ENCODE results near the gene UACA.
"Not testable (repeated sequence)": the region's sequence is repeated elsewhere in the genome, so short reads cannot be mapped to it uniquely, and the experiment has no call there.

The UACA gene

GRCh38 chr15:70679919-70680231 is 83.5 kb downstream of the UACA start:
- Histone ChIP-seq H3K4me1 (ENCODE audit: insufficient read depth, low read length) (no peaks in the 10 kb centered on the region), H3K36me3 (ENCODE audit: insufficient read depth, low read depth, low read length) (peaks cover 14% of the 10 kb centered on the region), H3K9ac (ENCODE audit: low read depth, low read length) (no peak overlapping the region), H3K9me3 (ENCODE audit: insufficient read depth, low read depth, low read length) (no peaks in the 10 kb centered on the region), H3K27me3 (ENCODE audit: insufficient read depth, low read length) (no peaks in the 10 kb centered on the region), H3K27ac (ENCODE audit: low read length) (no peak overlapping the region), H3K4me3 (ENCODE audit: low read length) (no peak overlapping the region)

GRCh38 chr15:70672081-70672480 is 91.3 kb downstream of the UACA start:
- Histone ChIP-seq H3K4me1 (ENCODE audit: insufficient read depth, low read length) (peaks cover 29% of the 10 kb centered on the region), H3K36me3 (ENCODE audit: insufficient read depth, low read depth, low read length) (peaks cover 31% of the 10 kb centered on the region), H3K9me3 (ENCODE audit: insufficient read depth, low read depth, low read length) (no peaks in the 10 kb centered on the region), H3K27me3 (ENCODE audit: insufficient read depth, low read length) (no peaks in the 10 kb centered on the region), H3K4me3 (ENCODE audit: low read length) (no peak overlapping the region), H3K9ac (ENCODE audit: low read depth, low read length) (no peak overlapping the region), H3K27ac (ENCODE audit: low read length) (no peak overlapping the region)

GRCh38 chr15:70670680-70671079 is 92.7 kb downstream of the UACA start:
- H3K36me3 ChIP-seq (ENCODE audit: insufficient read depth, low read depth, low read length), result peaks cover 25% of the 10 kb centered on the region
- no peaks in the 10 kb centered on the region for H3K27me3 ChIP-seq (ENCODE audit: insufficient read depth, low read length)
- H3K4me1 ChIP-seq (ENCODE audit: insufficient read depth, low read length), result peaks cover 38% of the 10 kb centered on the region

DNA sequence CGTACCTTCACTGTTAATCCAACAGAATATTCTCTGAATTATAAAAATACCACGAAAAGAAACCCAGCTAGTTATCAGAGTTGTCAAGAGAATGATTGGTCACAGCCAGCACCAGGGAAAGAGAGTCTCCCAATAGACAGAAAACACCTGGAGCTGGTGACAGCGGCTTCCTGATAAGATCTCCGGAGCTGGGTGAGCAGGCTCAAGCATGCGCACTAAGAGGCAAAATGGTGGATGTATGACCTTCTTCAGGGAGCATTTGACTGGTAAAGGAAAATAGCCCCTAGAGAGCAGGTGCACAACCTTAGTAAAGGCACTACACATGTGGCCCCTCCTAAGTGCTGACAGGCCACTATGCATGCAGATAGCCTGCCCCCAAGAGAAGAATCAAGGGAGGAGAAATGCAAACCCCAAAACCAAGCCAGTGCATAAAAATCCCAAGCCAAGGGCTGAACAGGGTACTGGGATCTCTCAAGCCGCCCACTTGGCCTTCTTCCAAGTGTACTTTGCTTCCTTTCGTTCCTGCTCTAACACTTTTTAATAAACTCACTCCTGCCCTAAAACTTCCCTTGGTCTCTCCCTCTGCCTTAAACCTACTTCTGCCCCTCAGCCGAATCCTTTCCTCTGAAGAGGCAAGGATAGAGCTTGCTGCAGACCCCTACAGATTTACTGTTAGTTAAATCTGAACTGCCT is 93.2 kb downstream of the UACA start:
- no peak overlapping the region for H3K9ac ChIP-seq (ENCODE audit: low read depth, low read length)
- H3K27ac ChIP-seq (ENCODE audit: low read length), result no peak overlapping the region
- H3K4me1 ChIP-seq (ENCODE audit: insufficient read depth, low read length), result peaks cover 38% of the 10 kb centered on the region
- H3K36me3 ChIP-seq (ENCODE audit: insufficient read depth, low read depth, low read length), result peaks cover 22% of the 10 kb centered on the region
- H3K4me3 ChIP-seq (ENCODE audit: low read length), result no peak overlapping the region
- H3K27me3 ChIP-seq (ENCODE audit: insufficient read depth, low read length), result no peaks in the 10 kb centered on the region
- H3K9me3 ChIP-seq (ENCODE audit: insufficient read depth, low read depth, low read length), result no peaks in the 10 kb centered on the region

More at GRCh38 chr15:70670680-70671079, 92.7 kb downstream of the UACA start:
- Histone ChIP-seq H3K4me3 (ENCODE audit: low read length) (no peak overlapping the region), H3K27ac (ENCODE audit: low read length) (no peak overlapping the region), H3K9ac (ENCODE audit: low read depth, low read length) (no peak overlapping the region), H3K9me3 (ENCODE audit: insufficient read depth, low read depth, low read length) (no peaks in the 10 kb centered on the region)

GRCh38 chr15:70669006-70669602 is 94.3 kb downstream of the UACA start:
- H3K9ac ChIP-seq (ENCODE audit: low read depth, low read length), result no peak overlapping the region
- H3K9me3 ChIP-seq (ENCODE audit: insufficient read depth, low read depth, low read length), result no peaks in the 10 kb centered on the region
- H3K27ac ChIP-seq (ENCODE audit: low read length), result no peak overlapping the region
- peaks cover 38% of the 10 kb centered on the region for H3K4me1 ChIP-seq (ENCODE audit: insufficient read depth, low read length)
- no peaks in the 10 kb centered on the region for H3K27me3 ChIP-seq (ENCODE audit: insufficient read depth, low read length)
- H3K4me3 ChIP-seq (ENCODE audit: low read length), result no peak overlapping the region
- H3K36me3 ChIP-seq (ENCODE audit: insufficient read depth, low read depth, low read length), result peaks cover 24% of the 10 kb centered on the region

DNA sequence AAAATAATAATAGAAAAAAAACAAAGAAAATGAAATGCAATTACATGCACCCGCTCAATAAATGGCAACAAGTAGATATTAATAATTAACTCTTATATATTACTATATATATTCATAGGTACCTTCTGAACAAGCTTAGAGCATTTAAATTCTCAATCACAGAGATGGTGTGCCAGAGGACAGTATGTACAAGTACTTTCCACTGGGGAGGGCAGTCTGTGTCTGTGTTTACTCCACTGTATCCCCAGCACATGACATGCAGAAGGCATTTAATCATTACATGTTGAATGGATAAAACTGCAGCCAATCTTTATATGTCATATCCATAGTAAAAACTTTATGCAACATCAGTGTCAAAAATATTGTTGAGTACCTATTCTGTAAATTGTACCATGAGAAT is 97.8 kb downstream of the UACA start:
- no peak overlapping the region for H3K27ac ChIP-seq (ENCODE audit: low read length)
- no peak overlapping the region for H3K9ac ChIP-seq (ENCODE audit: low read depth, low read length)
- H3K4me1 ChIP-seq (ENCODE audit: insufficient read depth, low read length), result peaks cover 41% of the 10 kb centered on the region
- peaks cover 19% of the 10 kb centered on the region for H3K36me3 ChIP-seq (ENCODE audit: insufficient read depth, low read depth, low read length)
- H3K4me3 ChIP-seq (ENCODE audit: low read length), result no peak overlapping the region
- no peaks in the 10 kb centered on the region for H3K9me3 ChIP-seq (ENCODE audit: insufficient read depth, low read depth, low read length)
- no peaks in the 10 kb centered on the region for H3K27me3 ChIP-seq (ENCODE audit: insufficient read depth, low read length)

GRCh38 chr15:70664494-70664893 is 98.9 kb downstream of the UACA start:
- no peaks in the 10 kb centered on the region for H3K27me3 ChIP-seq (ENCODE audit: insufficient read depth, low read length)
- H3K9me3 ChIP-seq (ENCODE audit: insufficient read depth, low read depth, low read length), result no peaks in the 10 kb centered on the region
- H3K4me1 ChIP-seq (ENCODE audit: insufficient read depth, low read length), result peaks cover 35% of the 10 kb centered on the region
- H3K27ac ChIP-seq (ENCODE audit: low read length), result no peak overlapping the region
- H3K9ac ChIP-seq (ENCODE audit: low read depth, low read length), result no peak overlapping the region
- peaks cover 19% of the 10 kb centered on the region for H3K36me3 ChIP-seq (ENCODE audit: insufficient read depth, low read depth, low read length)
- no peak overlapping the region for H3K4me3 ChIP-seq (ENCODE audit: low read length)

DNA sequence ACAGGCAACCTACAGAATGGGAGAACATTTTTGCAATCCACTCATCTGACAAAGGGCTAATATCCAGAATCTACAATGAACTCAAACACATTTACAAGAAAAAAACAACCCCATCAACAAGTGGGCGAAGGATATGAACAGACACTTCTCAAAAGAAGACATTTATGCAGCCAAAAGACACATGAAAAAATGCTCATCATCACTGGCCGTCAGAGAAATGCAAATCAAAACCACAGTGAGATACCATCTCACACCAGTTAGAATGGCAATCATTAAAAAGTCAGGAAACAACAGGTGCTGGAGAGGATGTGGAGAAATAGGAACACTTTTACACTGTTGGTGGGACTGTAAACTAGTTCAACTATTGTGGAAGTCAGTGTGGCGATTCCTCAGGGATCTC is 100.3 kb downstream of the UACA start:
- not testable (repeated sequence) for H3K36me3 ChIP-seq (ENCODE audit: insufficient read depth, low read depth, low read length); H3K27me3 ChIP-seq (ENCODE audit: insufficient read depth, low read length); H3K4me3 ChIP-seq (ENCODE audit: low read length)

GRCh38 chr15:70659662-70660061 is 103.7 kb downstream of the UACA start:
- no peaks in the 10 kb centered on the region for H3K27me3 ChIP-seq (ENCODE audit: insufficient read depth, low read length)
- H3K27ac ChIP-seq (ENCODE audit: low read length), result no peak overlapping the region
- peaks cover 9% of the 10 kb centered on the region; the same call in 1 of the 2 replicates for H3K36me3 ChIP-seq (ENCODE audit: insufficient read depth, low read depth, low read length)

More for the DNA sequence above, 100.3 kb downstream of the UACA start:
- not testable (repeated sequence) for H3K27ac ChIP-seq (ENCODE audit: low read length); H3K9me3 ChIP-seq (ENCODE audit: insufficient read depth, low read depth, low read length); H3K9ac ChIP-seq (ENCODE audit: low read depth, low read length)
- H3K4me1 ChIP-seq (ENCODE audit: insufficient read depth, low read length), result peaks cover 20% of the 10 kb centered on the region

DNA sequence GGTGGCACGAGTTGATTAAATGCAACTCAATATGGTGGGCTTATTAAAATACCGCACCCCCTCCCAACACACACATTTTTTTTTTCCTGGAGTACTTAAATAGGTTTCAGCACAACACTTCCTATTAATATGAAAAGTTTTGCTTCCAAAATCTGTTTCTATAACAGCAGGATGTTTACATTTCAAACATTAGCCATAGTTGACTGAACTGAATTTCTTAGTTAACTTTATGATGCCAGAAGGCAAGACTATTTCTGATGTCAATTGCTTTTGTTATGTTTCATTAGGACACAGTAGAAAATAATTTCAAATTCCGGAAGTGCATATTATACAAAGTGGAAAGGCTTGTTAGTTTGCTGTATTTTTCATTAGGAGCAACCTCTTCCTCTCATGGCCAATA is 104.7 kb downstream of the UACA start:
- H3K9me3 ChIP-seq (ENCODE audit: insufficient read depth, low read depth, low read length), result no peaks in the 10 kb centered on the region
- peaks cover 4% of the 10 kb centered on the region; the same call in 1 of the 2 replicates for H3K36me3 ChIP-seq (ENCODE audit: insufficient read depth, low read depth, low read length)
- peaks cover 3% of the 10 kb centered on the region for H3K4me1 ChIP-seq (ENCODE audit: insufficient read depth, low read length)
- no peak overlapping the region for H3K9ac ChIP-seq (ENCODE audit: low read depth, low read length)
- H3K27me3 ChIP-seq (ENCODE audit: insufficient read depth, low read length), result no peaks in the 10 kb centered on the region
- no peak overlapping the region for H3K27ac ChIP-seq (ENCODE audit: low read length)
- no peak overlapping the region for H3K4me3 ChIP-seq (ENCODE audit: low read length)

More at GRCh38 chr15:70659662-70660061, 103.7 kb downstream of the UACA start:
- Histone ChIP-seq H3K9me3 (ENCODE audit: insufficient read depth, low read depth, low read length) (no peaks in the 10 kb centered on the region), H3K4me3 (ENCODE audit: low read length) (no peak overlapping the region), H3K9ac (ENCODE audit: low read depth, low read length) (no peak overlapping the region), H3K4me1 (ENCODE audit: insufficient read depth, low read length) (peaks cover 3% of the 10 kb centered on the region)

GRCh38 chr15:70653426-70653825 is 109.9 kb downstream of the UACA start:
- no peaks in the 10 kb centered on the region for H3K4me1 ChIP-seq (ENCODE audit: insufficient read depth, low read length)
- no peak overlapping the region for H3K4me3 ChIP-seq (ENCODE audit: low read length)
- H3K27me3 ChIP-seq (ENCODE audit: insufficient read depth, low read length), result no peaks in the 10 kb centered on the region
- no peaks in the 10 kb centered on the region for H3K9me3 ChIP-seq (ENCODE audit: insufficient read depth, low read depth, low read length)
- peaks cover 4% of the 10 kb centered on the region; the same call in 1 of the 2 replicates for H3K36me3 ChIP-seq (ENCODE audit: insufficient read depth, low read depth, low read length)
- H3K9ac ChIP-seq (ENCODE audit: low read depth, low read length), result no peak overlapping the region
- H3K27ac ChIP-seq (ENCODE audit: low read length), result no peak overlapping the region

DNA sequence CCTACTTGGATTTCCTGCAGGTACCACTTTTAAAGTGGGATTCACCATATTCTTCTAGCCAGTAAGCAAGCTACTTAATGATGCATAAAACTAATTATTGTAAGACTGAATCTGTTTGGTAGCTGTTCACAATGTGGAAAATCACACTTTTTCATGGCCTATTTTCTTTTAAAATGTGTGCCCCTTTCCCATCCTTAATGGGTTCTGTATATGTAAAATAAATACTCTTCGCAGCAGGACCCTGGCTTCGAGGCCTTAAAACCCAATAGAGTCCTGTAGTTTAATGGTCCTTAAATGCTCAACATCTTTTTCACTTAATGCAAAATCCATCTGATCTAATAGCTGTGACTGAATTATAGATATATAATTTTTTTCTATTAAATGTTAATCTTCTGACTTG is 111.0 kb downstream of the UACA start:
- peaks cover 4% of the 10 kb centered on the region; the same call in 1 of the 2 replicates for H3K36me3 ChIP-seq (ENCODE audit: insufficient read depth, low read depth, low read length)

More for the DNA sequence above, 111.0 kb downstream of the UACA start:
- no peak overlapping the region for H3K9ac ChIP-seq (ENCODE audit: low read depth, low read length)
- H3K9me3 ChIP-seq (ENCODE audit: insufficient read depth, low read depth, low read length), result no peaks in the 10 kb centered on the region
- no peak overlapping the region for H3K4me3 ChIP-seq (ENCODE audit: low read length)
- H3K4me1 ChIP-seq (ENCODE audit: insufficient read depth, low read length), result no peaks in the 10 kb centered on the region
- no peaks in the 10 kb centered on the region for H3K27me3 ChIP-seq (ENCODE audit: insufficient read depth, low read length)
- no peak overlapping the region for H3K27ac ChIP-seq (ENCODE audit: low read length)
